Heart right ventricle (tissue), 16 donors: Measurements from ENCODE around the gene COL4A4. TPM values are rescaled to one million over a fixed set of nuclear protein-coding genes. Genes with fewer than 3 reads are reported as not detected.
A peak's percentile ranks its signal among the peaks of the same experiment; 100 is the strongest.

Source experiments
- ATAC-seq, 8 donors: fragments of 200-7000 bp; cut with Tn5 transposase; one replicate each; pipeline ENCODE4 v1.9.1; 2020; ENCODE audit warnings: mild to moderate bottlenecking in 8 of 8, moderate library complexity in 8 of 8, moderate number of reproducible peaks in 1 of 8
- DNase-seq, 2 donors: peaks; one replicate each; pipeline ENCODE4 v3.0.0-alpha.2; 2020
- H3K27ac ChIP-seq, 10 donors: fragments of 200-600 bp; sonication (generic) in 2 of 10; one replicate each; pipeline versions ENCODE4 v1.5.0 to v1.8.0; 2020 to 2022; ENCODE audit warnings: mild to moderate bottlenecking in 3 of 10
- H3K27me3 ChIP-seq, 7 donors: fragments of 200-600 bp; one replicate each; pipeline ENCODE4 v1.8.0; 2021 to 2022; ENCODE audit warnings: mild to moderate bottlenecking in 2 of 7
- H3K36me3 ChIP-seq, 9 donors: fragments of 200-600 bp; sonication (generic) in 1 of 9; one replicate each; pipeline versions ENCODE4 v1.5.0 to v1.8.0; 2020 to 2022; ENCODE audit warnings: mild to moderate bottlenecking in 2 of 9
- H3K4me1 ChIP-seq, 9 donors: fragments of 200-600 bp; sonication (generic) in 1 of 9; one replicate each; pipeline versions ENCODE4 v1.5.0 to v1.8.0; 2020 to 2022; ENCODE audit warnings: mild to moderate bottlenecking in 4 of 9
- H3K4me3 ChIP-seq, 10 donors: fragments of 200-600 bp; sonication (generic) in 2 of 10; one replicate each; pipeline versions ENCODE4 v1.5.0 to v1.8.0; 2020 to 2022; ENCODE audit warnings: mild to moderate bottlenecking in 7 of 10, moderate library complexity in 2 of 10
- H3K9me3 ChIP-seq, 11 donors: fragments of 200-600 bp in 10 of 11; sonication (generic) in 2 of 11; one replicate each; pipeline versions ENCODE4 v1.5.0 to v1.8.0; 2013 to 2022; ENCODE audit warnings: mild to moderate bottlenecking in 2 of 11, control low read depth in 1 of 11, moderate library complexity in 1 of 11
- WGBS, 2 donors: extraction: QIAGEN DNeasy Blood & Tissue Kit; methylation state at CpG; one replicate each; pipeline ENCODE4 v1.1.7; 2013; ENCODE audit warnings: inconsistent platforms in 1 of 2; 5-methylcytosine and 5-hydroxymethylcytosine counted together
- intact Hi-C, 10 donors: fragments of 100-400 bp; cut with DNase I; formaldehyde crosslinking; loops; one replicate each; pipeline versions ENCODE4 v1.11.1 to v1.14.2; 2022
- polyA plus RNA-seq, 2 donors: library from polyadenylated mRNA; stranded (reverse); fragments of 200-250 nt; gene quantifications; one replicate each; pipeline ENCODE4 v1.2.3, GENCODE V29; 2013
- total RNA-seq, 10 donors: library from RNA; stranded (reverse); fragmentation: NEBNext Ultra II Directional in 3 of 10; extraction: Animal tissue kit (Norgen Biotek cat#: 25700) in 3 of 10; gene quantifications; one replicate each; pipeline versions ENCODE4 v1.2.1 to v1.2.4, GENCODE V29; 2021 to 2023
- TF ChIP-seq, protein P1 (sequence below), 9 donors: fragments of 200-600 bp; sonication (generic) in 2 of 9; IDR thresholded peaks; one replicate each; pipeline versions ENCODE4 v1.5.0 to v1.8.0; 2021 to 2022; ENCODE audit warnings: antibody characterized with exemption in 9 of 9, mild to moderate bottlenecking in 5 of 9, moderate library complexity in 1 of 9
- donor health status: Arrhythmogenic right ventricular cardiomyopathy.
- donor health status: ischemic (EF 13 %, LVEDD 7.1; RV severe dilation, severe dysfunction).
- donor health status: healthy with polysubstance abuse.
- donor health status: DM: no; HTN: yes; CAD: no.
- donor health status: DM: no; HTN: no; CAD: no.
- donor health status: ischemic (EF 25% LVEDD 6.9; RV normal size, moderate dysfunction).
- donor health status: ischemic (EF 25% LVEDD 5.7; RV mildly dilated, moderate dysfunction).
- donor health status: healthy.
- donor health status: DM: yes; HTN: yes; CAD: no.
- donor health status: Ischemic cardiomyopathy.
- donor health status: ischemic (EF 35%, LVEDD 5.7; RV mildly dilated, moderate dysfunction).
- donor health status: nonischemic (EF 11% LVEDD 7.7; RV severe dilation, severe dysfunction).
- donor health status: DM: yes; HTN: yes; CAD: no.
- donor health status: PGD.
- donor health status: ischemic (EF 29% LVEDD 5.4; RV normal size, mild dysfunction).
- donor health status: nonischemic (EF 23%, LVEDD 6.1; RV moderate dilation, normal function).

The COL4A4 gene
- total and polyA plus RNA-seq, 12 donors = 0.84 to 11.4 (median 4.1) TPM

DNA sequence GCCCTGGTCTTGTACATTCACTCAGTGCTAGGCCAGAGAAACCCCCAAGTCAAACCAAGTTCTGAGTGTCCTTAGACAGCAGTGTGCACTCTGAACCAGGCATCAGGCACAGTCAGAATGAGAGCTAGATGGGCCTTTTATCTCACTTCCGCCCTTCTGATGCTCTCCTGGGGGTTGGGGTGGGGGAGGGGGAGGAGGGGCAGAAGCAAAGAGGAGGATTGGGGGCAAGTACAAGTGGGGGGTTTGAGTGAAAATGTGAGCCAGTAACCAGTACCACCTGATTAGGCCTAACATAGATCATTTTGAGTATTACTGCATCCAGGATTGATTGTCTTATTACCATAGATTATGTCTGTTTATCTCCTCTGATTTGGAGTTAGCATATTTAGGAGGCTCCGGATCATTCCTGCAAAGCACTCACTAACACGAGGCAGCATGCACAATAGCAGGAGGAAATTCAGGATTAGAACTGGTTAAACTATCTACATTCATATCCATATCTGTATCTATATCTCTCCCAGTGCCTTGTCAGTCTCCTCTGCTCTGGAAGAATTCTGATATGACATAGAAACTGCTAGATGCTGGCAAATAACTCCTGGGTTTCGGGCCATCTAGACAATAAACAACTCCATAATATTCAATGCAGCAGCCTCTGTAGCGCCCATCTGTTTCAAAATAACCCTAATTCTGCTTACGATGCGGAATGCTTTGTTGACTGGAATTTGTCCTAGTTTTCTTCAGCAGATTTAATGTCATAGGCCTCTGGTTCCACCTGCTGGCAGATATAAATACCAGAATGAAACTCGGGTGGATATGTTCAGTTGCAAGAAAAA is 179.0 kb downstream of the COL4A4 start:
- 25 to 34% methylated on average over 8 of the region's 8 CpGs for WGBS, 2 donors

DNA sequence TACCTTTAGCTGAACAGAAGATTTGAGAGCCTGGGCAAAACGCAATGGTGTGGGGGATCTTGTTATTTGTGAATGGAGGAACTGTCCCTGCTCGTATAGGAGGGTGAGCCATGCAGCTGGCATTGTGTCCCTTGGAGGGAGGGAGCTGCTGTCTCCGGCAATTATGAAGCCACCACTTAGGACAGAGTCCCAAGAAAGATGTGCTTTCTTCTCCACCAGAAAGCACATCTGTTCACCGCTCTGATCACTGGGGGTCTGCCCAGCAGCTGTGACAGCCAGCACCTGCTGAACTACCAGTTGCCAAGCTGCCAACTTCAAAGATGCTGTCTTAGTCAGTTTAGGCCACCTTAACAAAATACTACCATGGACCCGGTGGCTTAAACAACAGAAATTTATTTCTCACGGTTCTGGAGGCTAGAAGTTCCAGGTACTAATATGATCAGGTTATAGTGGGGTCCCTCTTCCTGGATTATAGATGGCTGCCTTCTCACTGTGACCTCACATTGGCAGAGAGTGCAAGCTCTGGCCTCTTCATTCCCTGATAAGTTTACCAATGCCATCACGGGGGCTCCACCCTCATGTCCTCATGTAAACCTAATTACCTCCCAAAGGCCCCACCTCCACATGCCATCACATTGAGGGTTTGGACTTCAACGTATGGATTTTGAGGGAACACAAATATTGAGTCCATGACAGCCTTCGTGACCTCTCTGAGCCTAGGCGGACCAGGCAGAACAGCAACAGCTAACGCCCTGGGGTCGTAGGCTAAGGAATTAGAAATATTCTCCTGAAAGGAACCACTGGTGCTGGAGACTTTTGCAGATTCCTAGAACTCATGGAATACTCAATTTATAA is 179.9 kb downstream of the COL4A4 start:
- Histone ChIP-seq H3K36me3 (peaks cover 0 to 7% (median 0%) of the 10 kb centered on the region in 9 donors), H3K27me3 (no peaks in the 10 kb centered on the region), H3K9me3 (peaks cover 0 to 3% (median 0%) of the 10 kb centered on the region in 11 donors), H3K27ac (peak overlapping the region in 2 of 10 donors; percentile 9 to 34), H3K4me1 (peaks cover 0 to 25% (median 6%) of the 10 kb centered on the region in 9 donors), H3K4me3 (no peak overlapping the region)
- intact Hi-C loops = loop anchor here (2.0 to 10.0 kb wide), 11 partner anchors 149 to 1315 kb away; partner anchors contain the start of gene RHBDD1 (in 2 of the 10)
- no peak for ATAC-seq
- TF ChIP-seq, protein P1, sequence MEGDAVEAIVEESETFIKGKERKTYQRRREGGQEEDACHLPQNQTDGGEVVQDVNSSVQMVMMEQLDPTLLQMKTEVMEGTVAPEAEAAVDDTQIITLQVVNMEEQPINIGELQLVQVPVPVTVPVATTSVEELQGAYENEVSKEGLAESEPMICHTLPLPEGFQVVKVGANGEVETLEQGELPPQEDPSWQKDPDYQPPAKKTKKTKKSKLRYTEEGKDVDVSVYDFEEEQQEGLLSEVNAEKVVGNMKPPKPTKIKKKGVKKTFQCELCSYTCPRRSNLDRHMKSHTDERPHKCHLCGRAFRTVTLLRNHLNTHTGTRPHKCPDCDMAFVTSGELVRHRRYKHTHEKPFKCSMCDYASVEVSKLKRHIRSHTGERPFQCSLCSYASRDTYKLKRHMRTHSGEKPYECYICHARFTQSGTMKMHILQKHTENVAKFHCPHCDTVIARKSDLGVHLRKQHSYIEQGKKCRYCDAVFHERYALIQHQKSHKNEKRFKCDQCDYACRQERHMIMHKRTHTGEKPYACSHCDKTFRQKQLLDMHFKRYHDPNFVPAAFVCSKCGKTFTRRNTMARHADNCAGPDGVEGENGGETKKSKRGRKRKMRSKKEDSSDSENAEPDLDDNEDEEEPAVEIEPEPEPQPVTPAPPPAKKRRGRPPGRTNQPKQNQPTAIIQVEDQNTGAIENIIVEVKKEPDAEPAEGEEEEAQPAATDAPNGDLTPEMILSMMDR (IDR thresholded peaks at IDR 0.05) = no peak
- DNase-seq = no peak
- 86 to 88% methylated on average over 12 of the region's 12 CpGs for WGBS, 2 donors

More for the DNA sequence above, 179.0 kb downstream of the COL4A4 start:
- Histone ChIP-seq H3K27ac (peak overlapping the region in 2 of 10 donors; percentile 9 to 34), H3K4me1 (peaks cover 0 to 25% (median 6%) of the 10 kb centered on the region in 9 donors), H3K36me3 (peaks cover 0 to 7% (median 0%) of the 10 kb centered on the region in 9 donors), H3K4me3 (no peak overlapping the region), H3K9me3 (peaks cover 0 to 3% (median 0%) of the 10 kb centered on the region in 11 donors), H3K27me3 (no peaks in the 10 kb centered on the region)
- TF ChIP-seq, protein P1 (IDR thresholded peaks at IDR 0.05) = peak; percentile 57 to 82 (median 70)
- peak in 1 of 2 donors; percentile 44 for DNase-seq
- intact Hi-C loops = loop anchor here (2.0 to 10.0 kb wide), 14 partner anchors 150 to 1318 kb away; partner anchors contain the start of gene RHBDD1 (in 2 of the 10)
- ATAC-seq = peak; percentile 53 to 78 (median 72)

DNA sequence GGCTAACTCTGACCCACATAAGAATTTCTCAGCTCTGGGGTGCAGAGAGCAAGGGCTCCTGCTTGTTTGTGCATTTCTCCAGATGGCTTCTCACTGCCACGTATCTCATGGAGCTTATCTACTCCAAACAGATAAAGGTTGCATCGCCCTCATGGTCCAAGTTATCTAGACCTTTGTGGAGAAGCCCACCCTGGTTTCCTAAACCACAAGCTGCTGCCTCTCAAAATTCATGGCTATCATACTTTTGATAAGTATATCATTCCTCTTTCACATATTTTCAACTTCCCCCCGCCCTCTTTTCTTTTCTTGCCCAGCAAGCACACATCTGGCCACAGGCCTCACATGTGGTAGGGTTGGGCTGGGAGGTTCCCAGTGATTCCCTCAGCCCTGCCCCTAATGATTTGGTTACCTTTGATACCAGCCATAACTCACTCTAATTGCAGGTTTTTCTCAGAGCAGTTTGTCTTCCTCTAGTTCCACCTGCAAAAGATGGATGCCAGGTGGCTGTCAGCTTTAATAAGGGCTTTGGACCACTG is 182.1 kb downstream of the COL4A4 start:
- Histone ChIP-seq H3K27me3 (no peaks in the 10 kb centered on the region), H3K4me1 (peaks cover 0 to 25% (median 6%) of the 10 kb centered on the region in 9 donors), H3K36me3 (no peaks in the 10 kb centered on the region), H3K9me3 (peaks cover 0 to 3% (median 0%) of the 10 kb centered on the region in 11 donors), H3K4me3 (no peak overlapping the region), H3K27ac (no peak overlapping the region)
- ATAC-seq (no peak), DNase-seq (no peak)
- 56 to 66% methylated on average over 3 of the region's 3 CpGs for WGBS, 2 donors
- intact Hi-C loops = loop anchor here (5.0 to 10.0 kb wide), 8 partner anchors 147 to 1310 kb away; partner anchors contain the start of gene RHBDD1 (in 2 of the 10)
- TF ChIP-seq, protein P1 (IDR thresholded peaks at IDR 0.05) = no peak
